ENCODE data around the gene LRRC31.
A peak's percentile ranks its signal among the peaks of the same experiment; 100 is the strongest.

Gene LRRC31

GRCh38 chr3:169822091-169822490 lies 47.6 kb downstream of the LRRC31 start (continued):
- TF ChIP-seq, protein P1, sequence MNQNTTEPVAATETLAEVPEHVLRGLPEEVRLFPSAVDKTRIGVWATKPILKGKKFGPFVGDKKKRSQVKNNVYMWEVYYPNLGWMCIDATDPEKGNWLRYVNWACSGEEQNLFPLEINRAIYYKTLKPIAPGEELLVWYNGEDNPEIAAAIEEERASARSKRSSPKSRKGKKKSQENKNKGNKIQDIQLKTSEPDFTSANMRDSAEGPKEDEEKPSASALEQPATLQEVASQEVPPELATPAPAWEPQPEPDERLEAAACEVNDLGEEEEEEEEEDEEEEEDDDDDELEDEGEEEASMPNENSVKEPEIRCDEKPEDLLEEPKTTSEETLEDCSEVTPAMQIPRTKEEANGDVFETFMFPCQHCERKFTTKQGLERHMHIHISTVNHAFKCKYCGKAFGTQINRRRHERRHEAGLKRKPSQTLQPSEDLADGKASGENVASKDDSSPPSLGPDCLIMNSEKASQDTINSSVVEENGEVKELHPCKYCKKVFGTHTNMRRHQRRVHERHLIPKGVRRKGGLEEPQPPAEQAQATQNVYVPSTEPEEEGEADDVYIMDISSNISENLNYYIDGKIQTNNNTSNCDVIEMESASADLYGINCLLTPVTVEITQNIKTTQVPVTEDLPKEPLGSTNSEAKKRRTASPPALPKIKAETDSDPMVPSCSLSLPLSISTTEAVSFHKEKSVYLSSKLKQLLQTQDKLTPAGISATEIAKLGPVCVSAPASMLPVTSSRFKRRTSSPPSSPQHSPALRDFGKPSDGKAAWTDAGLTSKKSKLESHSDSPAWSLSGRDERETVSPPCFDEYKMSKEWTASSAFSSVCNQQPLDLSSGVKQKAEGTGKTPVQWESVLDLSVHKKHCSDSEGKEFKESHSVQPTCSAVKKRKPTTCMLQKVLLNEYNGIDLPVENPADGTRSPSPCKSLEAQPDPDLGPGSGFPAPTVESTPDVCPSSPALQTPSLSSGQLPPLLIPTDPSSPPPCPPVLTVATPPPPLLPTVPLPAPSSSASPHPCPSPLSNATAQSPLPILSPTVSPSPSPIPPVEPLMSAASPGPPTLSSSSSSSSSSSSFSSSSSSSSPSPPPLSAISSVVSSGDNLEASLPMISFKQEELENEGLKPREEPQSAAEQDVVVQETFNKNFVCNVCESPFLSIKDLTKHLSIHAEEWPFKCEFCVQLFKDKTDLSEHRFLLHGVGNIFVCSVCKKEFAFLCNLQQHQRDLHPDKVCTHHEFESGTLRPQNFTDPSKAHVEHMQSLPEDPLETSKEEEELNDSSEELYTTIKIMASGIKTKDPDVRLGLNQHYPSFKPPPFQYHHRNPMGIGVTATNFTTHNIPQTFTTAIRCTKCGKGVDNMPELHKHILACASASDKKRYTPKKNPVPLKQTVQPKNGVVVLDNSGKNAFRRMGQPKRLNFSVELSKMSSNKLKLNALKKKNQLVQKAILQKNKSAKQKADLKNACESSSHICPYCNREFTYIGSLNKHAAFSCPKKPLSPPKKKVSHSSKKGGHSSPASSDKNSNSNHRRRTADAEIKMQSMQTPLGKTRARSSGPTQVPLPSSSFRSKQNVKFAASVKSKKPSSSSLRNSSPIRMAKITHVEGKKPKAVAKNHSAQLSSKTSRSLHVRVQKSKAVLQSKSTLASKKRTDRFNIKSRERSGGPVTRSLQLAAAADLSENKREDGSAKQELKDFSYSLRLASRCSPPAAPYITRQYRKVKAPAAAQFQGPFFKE (tag by site-specific recombination; IDR thresholded peaks at IDR 0.05; ENCODE audit: borderline replicate concordance): no peak
- TF ChIP-seq ZEB2 (tag by site-specific recombination; IDR thresholded peaks at IDR 0.05) (no peak), PRDM6 (tag by site-specific recombination; IDR thresholded peaks at IDR 0.05) (no peak), ZNF2 (tag by site-specific recombination; IDR thresholded peaks at IDR 0.05) (no peak), BCL11B (tag by site-specific recombination; IDR thresholded peaks at IDR 0.05; ENCODE audit: low read depth) (no peak)
- TF ChIP-seq, protein P2, sequence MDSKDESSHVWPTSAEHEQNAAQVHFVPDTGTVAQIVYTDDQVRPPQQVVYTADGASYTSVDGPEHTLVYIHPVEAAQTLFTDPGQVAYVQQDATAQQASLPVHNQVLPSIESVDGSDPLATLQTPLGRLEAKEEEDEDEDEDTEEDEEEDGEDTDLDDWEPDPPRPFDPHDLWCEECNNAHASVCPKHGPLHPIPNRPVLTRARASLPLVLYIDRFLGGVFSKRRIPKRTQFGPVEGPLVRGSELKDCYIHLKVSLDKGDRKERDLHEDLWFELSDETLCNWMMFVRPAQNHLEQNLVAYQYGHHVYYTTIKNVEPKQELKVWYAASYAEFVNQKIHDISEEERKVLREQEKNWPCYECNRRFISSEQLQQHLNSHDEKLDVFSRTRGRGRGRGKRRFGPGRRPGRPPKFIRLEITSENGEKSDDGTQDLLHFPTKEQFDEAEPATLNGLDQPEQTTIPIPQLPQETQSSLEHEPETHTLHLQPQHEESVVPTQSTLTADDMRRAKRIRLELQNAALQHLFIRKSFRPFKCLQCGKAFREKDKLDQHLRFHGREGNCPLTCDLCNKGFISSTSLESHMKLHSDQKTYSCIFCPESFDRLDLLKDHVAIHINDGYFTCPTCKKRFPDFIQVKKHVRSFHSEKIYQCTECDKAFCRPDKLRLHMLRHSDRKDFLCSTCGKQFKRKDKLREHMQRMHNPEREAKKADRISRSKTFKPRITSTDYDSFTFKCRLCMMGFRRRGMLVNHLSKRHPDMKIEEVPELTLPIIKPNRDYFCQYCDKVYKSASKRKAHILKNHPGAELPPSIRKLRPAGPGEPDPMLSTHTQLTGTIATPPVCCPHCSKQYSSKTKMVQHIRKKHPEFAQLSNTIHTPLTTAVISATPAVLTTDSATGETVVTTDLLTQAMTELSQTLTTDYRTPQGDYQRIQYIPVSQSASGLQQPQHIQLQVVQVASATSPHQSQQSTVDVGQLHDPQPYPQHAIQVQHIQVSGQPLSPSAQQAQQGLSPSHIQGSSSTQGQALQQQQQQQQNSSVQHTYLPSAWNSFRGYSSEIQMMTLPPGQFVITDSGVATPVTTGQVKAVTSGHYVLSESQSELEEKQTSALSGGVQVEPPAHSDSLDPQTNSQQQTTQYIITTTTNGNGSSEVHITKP (tag by site-specific recombination; IDR thresholded peaks at IDR 0.05): no peak

GRCh38 chr3:169818316-169818715 lies 51.4 kb downstream of the LRRC31 start:
- ChIA-PET POLR2A (no interaction called here), CTCF (no interaction called here)
- H3K4me1 ChIP-seq (ENCODE audit: control insufficient read depth, insufficient read depth, low read length): no peaks in the 10 kb centered on the region
- H3K9me3 ChIP-seq (ENCODE audit: control insufficient read depth, insufficient read depth, low read depth, low read length): no peaks in the 10 kb centered on the region
- no peak for TF ChIP-seq ZNF48 (tag by site-specific recombination; IDR thresholded peaks at IDR 0.05)
- TF ChIP-seq MZF1 (tag by site-specific recombination; IDR thresholded peaks at IDR 0.05; ENCODE audit: borderline replicate concordance): no peak
- no peak for TF ChIP-seq ZNF701 (tag by site-specific recombination; IDR thresholded peaks at IDR 0.05)
- no peak for TF ChIP-seq ZSCAN4 (tag by site-specific recombination; IDR thresholded peaks at IDR 0.05)
- no peak overlapping the region for H3K4me3 ChIP-seq (ENCODE audit: low read depth, low read length)
- H3K36me3 ChIP-seq (ENCODE audit: control insufficient read depth in 2 of 2, insufficient read depth in 1 of 2, low read length in 2 of 2): no peaks in the 10 kb centered on the region
- no peak overlapping the region for H3K27ac ChIP-seq (ENCODE audit: extremely low read depth, low read depth, low read length)

- no peaks in the 10 kb centered on the region for H3K9me3 ChIP-seq (ENCODE audit: control insufficient read depth, insufficient read depth, low read depth, low read length)
- H3K36me3 ChIP-seq (ENCODE audit: control insufficient read depth in 2 of 2, insufficient read depth in 1 of 2, low read length in 2 of 2): no peaks in the 10 kb centered on the region
- H3K4me3 ChIP-seq (ENCODE audit: low read depth, low read length): no peak overlapping the region
- ChIA-PET POLR2A (no interaction called here), CTCF (no interaction called here)
- no peak overlapping the region for H3K27ac ChIP-seq (ENCODE audit: extremely low read depth, low read depth, low read length)
- TF ChIP-seq CTCF (tag by site-specific recombination; IDR thresholded peaks at IDR 0.05): no peak
- peak; percentile 78 for TF ChIP-seq SETDB1 (IDR thresholded peaks at IDR 0.05; ENCODE audit: insufficient read length, low read length)
- H3K4me1 ChIP-seq (ENCODE audit: control insufficient read depth, insufficient read depth, low read length): no peaks in the 10 kb centered on the region
These were observed 54.1 kb downstream of the LRRC31 start for GRCh38 chr3:169815590-169816150.
